ENCODE data around the gene SLIT3. TPM values are rescaled to one million over a fixed set of nuclear protein-coding genes. Genes with fewer than 3 reads are reported as not detected.

The SLIT3 gene
- total RNA-seq, 3 donors from 2014 or later (not counting 1 experiment from before 2014, with no cell fraction given): 0.34 to 0.80 TPM; not detected in 1

GRCh38 chr5:169080448-169080911 lies 220.5 kb downstream of the SLIT3 start:
- no peak overlapping the region for H3K27ac Mint-ChIP-seq
- H3K27me3 Mint-ChIP-seq (ENCODE audit: low read depth in 2 of 2): peaks cover 9 to 13% of the 10 kb centered on the region in 2 donors
- H3K36me3 ChIP-seq (ENCODE audit: control insufficient read depth, insufficient read depth, low read length): no peaks in the 10 kb centered on the region
- H3K36me3 Mint-ChIP-seq: no peaks in the 10 kb centered on the region
- H3K4me3 Mint-ChIP-seq: no peak overlapping the region
- 91% methylated on average over 6 of the region's 6 CpGs for WGBS (ENCODE audit: insufficient coverage)
- no peak overlapping the region for H3K4me3 ChIP-seq (ENCODE audit: low read length)
- no peak overlapping the region for H3K27ac ChIP-seq (ENCODE audit: low read length)
- intact Hi-C loops (cut with micrococcal nuclease): no loop called here
- no peaks in the 10 kb centered on the region for H3K4me1 ChIP-seq (ENCODE audit: control insufficient read depth, insufficient read depth, low read length)
- H3K4me1 Mint-ChIP-seq: no peaks in the 10 kb centered on the region
- H3K27me3 ChIP-seq (ENCODE audit: control insufficient read depth, insufficient read depth, low read length): no peaks in the 10 kb centered on the region
- H3K9me3 Mint-ChIP-seq: no peaks in the 10 kb centered on the region
- H3K9me3 ChIP-seq (ENCODE audit: control insufficient read depth, insufficient read depth, low read length): no peaks in the 10 kb centered on the region
- ATAC-seq: no peak
- DNase-seq: no peak
- TF ChIP-seq, protein P1, sequence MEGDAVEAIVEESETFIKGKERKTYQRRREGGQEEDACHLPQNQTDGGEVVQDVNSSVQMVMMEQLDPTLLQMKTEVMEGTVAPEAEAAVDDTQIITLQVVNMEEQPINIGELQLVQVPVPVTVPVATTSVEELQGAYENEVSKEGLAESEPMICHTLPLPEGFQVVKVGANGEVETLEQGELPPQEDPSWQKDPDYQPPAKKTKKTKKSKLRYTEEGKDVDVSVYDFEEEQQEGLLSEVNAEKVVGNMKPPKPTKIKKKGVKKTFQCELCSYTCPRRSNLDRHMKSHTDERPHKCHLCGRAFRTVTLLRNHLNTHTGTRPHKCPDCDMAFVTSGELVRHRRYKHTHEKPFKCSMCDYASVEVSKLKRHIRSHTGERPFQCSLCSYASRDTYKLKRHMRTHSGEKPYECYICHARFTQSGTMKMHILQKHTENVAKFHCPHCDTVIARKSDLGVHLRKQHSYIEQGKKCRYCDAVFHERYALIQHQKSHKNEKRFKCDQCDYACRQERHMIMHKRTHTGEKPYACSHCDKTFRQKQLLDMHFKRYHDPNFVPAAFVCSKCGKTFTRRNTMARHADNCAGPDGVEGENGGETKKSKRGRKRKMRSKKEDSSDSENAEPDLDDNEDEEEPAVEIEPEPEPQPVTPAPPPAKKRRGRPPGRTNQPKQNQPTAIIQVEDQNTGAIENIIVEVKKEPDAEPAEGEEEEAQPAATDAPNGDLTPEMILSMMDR (IDR thresholded peaks at IDR 0.05): no peak

- no peaks in the 10 kb centered on the region for H3K4me1 Mint-ChIP-seq
- H3K9me3 ChIP-seq (ENCODE audit: control insufficient read depth, insufficient read depth, low read length): no peaks in the 10 kb centered on the region
- TF ChIP-seq, protein P1 (IDR thresholded peaks at IDR 0.05): no peak
These were observed 221.2 kb downstream of the SLIT3 start for GRCh38 chr5:169079697-169080096.

GRCh38 chr5:169074839-169075238 lies 226.1 kb downstream of the SLIT3 start:
- no peaks in the 10 kb centered on the region for H3K36me3 ChIP-seq (ENCODE audit: control insufficient read depth, insufficient read depth, low read length)
- no peaks in the 10 kb centered on the region for H3K9me3 Mint-ChIP-seq
- ATAC-seq: no peak
- no peaks in the 10 kb centered on the region for H3K9me3 ChIP-seq (ENCODE audit: control insufficient read depth, insufficient read depth, low read length)
- H3K4me1 Mint-ChIP-seq: no peaks in the 10 kb centered on the region
- H3K27me3 ChIP-seq (ENCODE audit: control insufficient read depth, insufficient read depth, low read length): no peaks in the 10 kb centered on the region
- no peaks in the 10 kb centered on the region for H3K4me1 ChIP-seq (ENCODE audit: control insufficient read depth, insufficient read depth, low read length)
- H3K27ac ChIP-seq (ENCODE audit: low read length): no peak overlapping the region
- no peak overlapping the region for H3K27ac Mint-ChIP-seq
- no peak overlapping the region for H3K4me3 Mint-ChIP-seq
- intact Hi-C loops (cut with micrococcal nuclease): no loop called here
- peaks cover 20 to 22% of the 10 kb centered on the region in 2 donors for H3K27me3 Mint-ChIP-seq (ENCODE audit: low read depth in 2 of 2)
- no peaks in the 10 kb centered on the region for H3K36me3 Mint-ChIP-seq
- DNase-seq: no peak
- no peak overlapping the region for H3K4me3 ChIP-seq (ENCODE audit: low read length)
- WGBS (ENCODE audit: insufficient coverage): 94% methylated on average over 3 of the region's 3 CpGs
- TF ChIP-seq, protein P1 (IDR thresholded peaks at IDR 0.05): no peak

More at GRCh38 chr5:169079697-169080096, 221.2 kb downstream of the SLIT3 start:
- Mint-ChIP-seq H3K4me3 (no peak overlapping the region), H3K27ac (no peak overlapping the region), H3K36me3 (no peaks in the 10 kb centered on the region), H3K9me3 (no peaks in the 10 kb centered on the region), H3K27me3 (ENCODE audit: low read depth in 2 of 2) (peaks cover 9 to 18% of the 10 kb centered on the region in 2 donors)
- no peak for DNase-seq
- Histone ChIP-seq H3K4me3 (ENCODE audit: low read length) (no peak overlapping the region), H3K27ac (ENCODE audit: low read length) (no peak overlapping the region), H3K36me3 (ENCODE audit: control insufficient read depth, insufficient read depth, low read length) (no peaks in the 10 kb centered on the region), H3K4me1 (ENCODE audit: control insufficient read depth, insufficient read depth, low read length) (no peaks in the 10 kb centered on the region), H3K27me3 (ENCODE audit: control insufficient read depth, insufficient read depth, low read length) (no peaks in the 10 kb centered on the region)
- ATAC-seq: no peak
- intact Hi-C loops (cut with micrococcal nuclease): no loop called here
- WGBS (ENCODE audit: insufficient coverage): 78% methylated on average over 2 of the region's 2 CpGs

- Mint-ChIP-seq H3K27ac (no peak overlapping the region), H3K27me3 (ENCODE audit: low read depth in 2 of 2) (peaks cover 20 to 25% of the 10 kb centered on the region in 2 donors), H3K9me3 (no peaks in the 10 kb centered on the region), H3K36me3 (no peaks in the 10 kb centered on the region), H3K4me1 (no peaks in the 10 kb centered on the region), H3K4me3 (no peak overlapping the region)
- TF ChIP-seq, protein P1 (IDR thresholded peaks at IDR 0.05): no peak
- Histone ChIP-seq H3K4me3 (ENCODE audit: low read length) (no peak overlapping the region), H3K27me3 (ENCODE audit: control insufficient read depth, insufficient read depth, low read length) (no peaks in the 10 kb centered on the region), H3K36me3 (ENCODE audit: control insufficient read depth, insufficient read depth, low read length) (no peaks in the 10 kb centered on the region), H3K9me3 (ENCODE audit: control insufficient read depth, insufficient read depth, low read length) (no peaks in the 10 kb centered on the region), H3K4me1 (ENCODE audit: control insufficient read depth, insufficient read depth, low read length) (no peaks in the 10 kb centered on the region), H3K27ac (ENCODE audit: low read length) (no peak overlapping the region)
- ATAC-seq (no peak), DNase-seq (no peak)
- intact Hi-C loops (cut with micrococcal nuclease): no loop called here
These were observed 228.7 kb downstream of the SLIT3 start for GRCh38 chr5:169072233-169072632.

Measured in natural killer cell (primary cell).